AG10803 (cell line): ENCODE data around the gene CSKMT.
A peak's percentile ranks its signal among the peaks of the same experiment; 100 is the strongest.

Source experiments
- DNase-seq: peaks from one replicate; pipeline ENCODE4 v3.0.0; 2010; ENCODE audit warnings: low read depth
- H3K4me3 ChIP-seq: 2 replicates; pipeline ENCODE4 v1.5.1; 2011; ENCODE audit warnings: mild to moderate bottlenecking, low read length, control low read depth
- TF ChIP-seq, protein P1 (sequence below): conservative IDR thresholded peaks from 2 replicates; pipeline ENCODE4 v1.5.1; 2011; ENCODE audit warnings: mild to moderate bottlenecking, low read length, control low read depth, inconsistent platforms

CSKMT gene

GRCh38 chr11:62664405-62665074 is 572 bp upstream of the CSKMT start:
- TF ChIP-seq, protein P1, sequence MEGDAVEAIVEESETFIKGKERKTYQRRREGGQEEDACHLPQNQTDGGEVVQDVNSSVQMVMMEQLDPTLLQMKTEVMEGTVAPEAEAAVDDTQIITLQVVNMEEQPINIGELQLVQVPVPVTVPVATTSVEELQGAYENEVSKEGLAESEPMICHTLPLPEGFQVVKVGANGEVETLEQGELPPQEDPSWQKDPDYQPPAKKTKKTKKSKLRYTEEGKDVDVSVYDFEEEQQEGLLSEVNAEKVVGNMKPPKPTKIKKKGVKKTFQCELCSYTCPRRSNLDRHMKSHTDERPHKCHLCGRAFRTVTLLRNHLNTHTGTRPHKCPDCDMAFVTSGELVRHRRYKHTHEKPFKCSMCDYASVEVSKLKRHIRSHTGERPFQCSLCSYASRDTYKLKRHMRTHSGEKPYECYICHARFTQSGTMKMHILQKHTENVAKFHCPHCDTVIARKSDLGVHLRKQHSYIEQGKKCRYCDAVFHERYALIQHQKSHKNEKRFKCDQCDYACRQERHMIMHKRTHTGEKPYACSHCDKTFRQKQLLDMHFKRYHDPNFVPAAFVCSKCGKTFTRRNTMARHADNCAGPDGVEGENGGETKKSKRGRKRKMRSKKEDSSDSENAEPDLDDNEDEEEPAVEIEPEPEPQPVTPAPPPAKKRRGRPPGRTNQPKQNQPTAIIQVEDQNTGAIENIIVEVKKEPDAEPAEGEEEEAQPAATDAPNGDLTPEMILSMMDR: no peak
- H3K4me3 ChIP-seq: peak overlapping the region; percentile 93
- DNase-seq: peak; percentile 30

- TF ChIP-seq, protein P1: no peak
- peak overlapping the region; percentile 93 for H3K4me3 ChIP-seq
- peak; percentile 65 for DNase-seq
Measured at GRCh38 chr11:62665599-62666258, 617 bp downstream of the CSKMT start.

GRCh38 chr11:62666259-62666926 is 1.3 kb downstream of the CSKMT start:
- peak overlapping the region; percentile 93 for H3K4me3 ChIP-seq
- DNase-seq: no peak
- TF ChIP-seq, protein P1: no peak

- H3K4me3 ChIP-seq: no peak overlapping the region; the same call in 1 of the 2 replicates
- TF ChIP-seq, protein P1: no peak
- DNase-seq: no peak
Measured at GRCh38 chr11:62667460-62667859, 2.3 kb downstream of the CSKMT start.

DNA sequence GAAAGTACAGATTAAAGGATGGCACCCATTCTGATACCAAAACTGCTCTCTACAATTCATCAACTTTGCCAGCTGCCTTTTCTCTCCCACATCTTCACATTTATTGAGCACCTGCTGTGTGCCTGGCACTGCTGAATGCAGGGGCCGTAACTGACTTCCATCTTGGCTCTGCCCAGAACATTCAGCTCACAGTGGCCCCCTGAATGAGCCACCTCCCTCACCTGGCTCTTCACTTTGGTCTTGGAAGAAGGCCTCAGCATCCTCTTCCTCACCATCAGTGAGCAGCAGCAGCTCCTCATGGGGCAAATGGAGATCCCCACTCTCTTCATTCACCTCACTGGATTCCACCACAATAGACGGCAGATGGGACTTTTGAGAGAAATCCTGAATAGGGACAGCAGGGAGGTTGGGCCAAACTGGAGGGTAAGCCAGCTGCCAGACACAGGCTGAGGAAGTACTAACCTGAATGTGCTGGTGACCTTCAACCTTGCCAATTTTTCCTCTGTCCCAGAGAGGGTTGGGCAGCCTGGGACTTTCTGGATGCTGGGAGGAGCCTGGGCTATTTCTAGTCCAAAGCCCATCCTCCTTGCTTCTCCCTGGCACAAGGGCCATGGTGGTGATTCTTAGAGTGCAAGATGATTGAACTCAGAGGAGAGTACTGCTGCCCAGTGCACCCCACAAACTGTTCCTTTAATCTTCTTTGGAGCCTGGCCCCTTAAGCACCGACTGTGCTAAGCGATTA is 4.5 kb downstream of the CSKMT start:
- TF ChIP-seq, protein P1: no peak
- H3K4me3 ChIP-seq: no peak overlapping the region
- DNase-seq: no peak

GRCh38 chr11:62671236-62671607 is 6.1 kb downstream of the CSKMT start:
- TF ChIP-seq, protein P1: no peak
- H3K4me3 ChIP-seq: peak overlapping the region; percentile 88
- no peak for DNase-seq
